ENCODE results near the gene PMPCA. TPM values are rescaled to one million over a fixed set of nuclear protein-coding genes. Genes with fewer than 3 reads are reported as not detected.

The PMPCA gene
- total and polyA plus RNA-seq, 2 of the 13 experiments (the other 11 are each of a cell fraction or from before 2014, with no cell fraction given), result 70.2 to 88.4 TPM

DNA sequence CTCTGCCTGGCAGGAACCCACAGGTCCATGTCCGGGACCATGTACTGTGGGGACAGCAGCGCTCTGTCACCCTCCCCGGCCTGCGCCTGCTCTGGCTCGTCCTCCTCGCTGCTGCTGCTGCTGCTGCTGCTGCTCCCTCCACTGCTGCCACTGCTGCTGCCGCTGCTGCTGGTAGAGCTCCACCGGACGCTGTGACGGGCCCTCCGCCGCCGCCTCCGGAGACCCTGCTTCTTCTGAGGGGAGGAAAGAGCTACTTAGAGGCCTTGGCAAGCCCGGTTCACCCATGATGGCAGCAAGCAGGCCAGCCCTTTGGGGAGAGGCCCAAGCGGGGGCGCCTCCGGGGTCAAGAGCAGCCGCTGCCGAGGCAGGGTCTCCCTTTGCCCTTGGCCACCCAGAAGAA, 27.0 kb upstream of the PMPCA start (continued):
- TF ChIP-seq, protein P1, sequence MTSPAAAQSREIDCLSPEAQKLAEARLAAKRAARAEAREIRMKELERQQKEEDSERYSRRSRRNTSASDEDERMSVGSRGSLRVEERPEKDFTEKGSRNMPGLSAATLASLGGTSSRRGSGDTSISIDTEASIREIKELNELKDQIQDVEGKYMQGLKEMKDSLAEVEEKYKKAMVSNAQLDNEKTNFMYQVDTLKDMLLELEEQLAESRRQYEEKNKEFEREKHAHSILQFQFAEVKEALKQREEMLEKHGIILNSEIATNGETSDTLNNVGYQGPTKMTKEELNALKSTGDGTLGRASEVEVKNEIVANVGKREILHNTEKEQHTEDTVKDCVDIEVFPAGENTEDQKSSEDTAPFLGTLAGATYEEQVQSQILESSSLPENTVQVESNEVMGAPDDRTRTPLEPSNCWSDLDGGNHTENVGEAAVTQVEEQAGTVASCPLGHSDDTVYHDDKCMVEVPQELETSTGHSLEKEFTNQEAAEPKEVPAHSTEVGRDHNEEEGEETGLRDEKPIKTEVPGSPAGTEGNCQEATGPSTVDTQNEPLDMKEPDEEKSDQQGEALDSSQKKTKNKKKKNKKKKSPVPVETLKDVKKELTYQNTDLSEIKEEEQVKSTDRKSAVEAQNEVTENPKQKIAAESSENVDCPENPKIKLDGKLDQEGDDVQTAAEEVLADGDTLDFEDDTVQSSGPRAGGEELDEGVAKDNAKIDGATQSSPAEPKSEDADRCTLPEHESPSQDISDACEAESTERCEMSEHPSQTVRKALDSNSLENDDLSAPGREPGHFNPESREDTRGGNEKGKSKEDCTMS (CRISPR knock-in tag; conservative IDR thresholded peaks at IDR 0.05), result no peak
- TF ChIP-seq TAF1 (CRISPR knock-in tag; IDR thresholded peaks at IDR 0.05) (no peak), ZFP37 (CRISPR knock-in tag; IDR thresholded peaks at IDR 0.05; ENCODE audit: borderline replicate concordance) (no peak), NFE2L2 (IDR thresholded peaks at IDR 0.05; ENCODE audit: low read length) (no peak), KLF12 (CRISPR knock-in tag; IDR thresholded peaks at IDR 0.05; ENCODE audit: borderline replicate concordance) (no peak)

DNA sequence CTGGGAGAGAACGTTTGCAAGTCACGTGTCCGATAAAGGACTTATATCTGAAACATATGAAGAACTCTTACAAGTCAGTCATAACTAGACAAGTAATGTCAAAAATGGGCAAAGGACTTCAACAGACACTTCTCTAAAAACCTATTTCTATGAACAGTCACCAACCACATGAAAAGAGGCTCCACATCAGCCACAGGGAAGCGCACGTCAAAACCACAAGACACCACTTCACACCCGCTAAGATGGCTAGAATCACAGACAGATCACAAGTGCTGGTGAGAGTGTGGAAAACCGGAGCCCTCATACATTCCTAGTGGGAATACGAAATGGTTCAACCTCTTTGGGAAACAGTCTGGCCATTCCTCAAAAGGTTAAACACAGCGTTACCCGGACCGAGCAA, 25.4 kb upstream of the PMPCA start:
- no TSS peak for BruUV-seq (replicated peaks)
- Histone ChIP-seq H3K4me1 (ENCODE audit: insufficient read depth, low read length) (no peaks in the 10 kb centered on the region), H4K20me1 (ENCODE audit: insufficient read depth, low read length) (no peaks in the 10 kb centered on the region), H3K9me3 (ENCODE audit: low read length) (no peaks in the 10 kb centered on the region), H3K4me2 (ENCODE audit: low read depth, low read length) (no peak overlapping the region), H3K9ac (ENCODE audit: insufficient read depth, low read depth, low read length) (no peak overlapping the region), H3K36me3 (replicated peaks in 1 of 2; ENCODE audit: control insufficient read depth in 1 of 2, insufficient read depth in 2 of 2, low read length in 2 of 2) (peaks cover 29 to 69% of the 10 kb centered on the region in 2 experiments; a peak in 4 of 5 replicates), H3K79me2 (ENCODE audit: insufficient read depth, low read length) (no peaks in the 10 kb centered on the region), H3K27ac (ENCODE audit: extremely low read length, insufficient read depth, low read length) (no peak overlapping the region), H3K27me3 (ENCODE audit: control insufficient read depth in 1 of 2, insufficient read depth in 2 of 2, low read length in 2 of 2) (no peaks in the 10 kb centered on the region), H2AFZ (ENCODE audit: low read length) (no peak overlapping the region), H3K4me3 (replicated peaks in 1 of 3; ENCODE audit: insufficient read depth in 1 of 3, low read depth in 2 of 3, low read length in 3 of 3) (no peak overlapping the region)
- no peak for ATAC-seq
- no peak for FAIRE-seq
- in situ Hi-C loops (cut with HindIII; ENCODE audit: extremely low pct_ligation_motif_present, low pct_unique_long_range_greater_than_20kb), result no loop called here
- 93% methylated on average over 11 of the region's 11 CpGs for WGBS (ENCODE audit: low lambda C conversion rate)
- no peak for DNase-seq (ENCODE audit: low spot score)
- POLR2A ChIA-PET, result no interaction called here
- intact Hi-C loops (cut with micrococcal nuclease; ENCODE audit: unreplicated experiment), result no loop called here
- CTCF ChIA-PET (ENCODE audit: low intra/inter-chr PET ratio, low total read pairs), result no interaction called here
- TF ChIP-seq ZNF337 (CRISPR knock-in tag; IDR thresholded peaks at IDR 0.05; ENCODE audit: borderline replicate concordance, low read depth) (no peak), ZNF225 (CRISPR knock-in tag; IDR thresholded peaks at IDR 0.05) (no peak), HMGA1 (CRISPR knock-in tag; conservative IDR thresholded peaks at IDR 0.05) (no peak), ZNF557 (CRISPR knock-in tag; IDR thresholded peaks at IDR 0.05) (no peak), TBL1XR1 (IDR thresholded peaks at IDR 0.05; ENCODE audit: borderline replicate concordance, low read length, partially characterized antibody) (no peak), SOX6 (IDR thresholded peaks at IDR 0.05) (no peak), SOX6 (CRISPR knock-in tag; IDR thresholded peaks at IDR 0.05) (no peak), SRY (CRISPR knock-in tag; IDR thresholded peaks at IDR 0.05) (no peak), ZNF230 (CRISPR knock-in tag; IDR thresholded peaks at IDR 0.05) (no peak), ZNF441 (CRISPR knock-in tag; IDR thresholded peaks at IDR 0.05; ENCODE audit: borderline replicate concordance) (no peak)
- TF ChIP-seq, protein P2, sequence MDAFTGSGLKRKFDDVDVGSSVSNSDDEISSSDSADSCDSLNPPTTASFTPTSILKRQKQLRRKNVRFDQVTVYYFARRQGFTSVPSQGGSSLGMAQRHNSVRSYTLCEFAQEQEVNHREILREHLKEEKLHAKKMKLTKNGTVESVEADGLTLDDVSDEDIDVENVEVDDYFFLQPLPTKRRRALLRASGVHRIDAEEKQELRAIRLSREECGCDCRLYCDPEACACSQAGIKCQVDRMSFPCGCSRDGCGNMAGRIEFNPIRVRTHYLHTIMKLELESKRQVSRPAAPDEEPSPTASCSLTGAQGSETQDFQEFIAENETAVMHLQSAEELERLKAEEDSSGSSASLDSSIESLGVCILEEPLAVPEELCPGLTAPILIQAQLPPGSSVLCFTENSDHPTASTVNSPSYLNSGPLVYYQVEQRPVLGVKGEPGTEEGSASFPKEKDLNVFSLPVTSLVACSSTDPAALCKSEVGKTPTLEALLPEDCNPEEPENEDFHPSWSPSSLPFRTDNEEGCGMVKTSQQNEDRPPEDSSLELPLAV (CRISPR knock-in tag; conservative IDR thresholded peaks at IDR 0.05; ENCODE audit: low read depth), result no peak
- TF ChIP-seq, protein P3, sequence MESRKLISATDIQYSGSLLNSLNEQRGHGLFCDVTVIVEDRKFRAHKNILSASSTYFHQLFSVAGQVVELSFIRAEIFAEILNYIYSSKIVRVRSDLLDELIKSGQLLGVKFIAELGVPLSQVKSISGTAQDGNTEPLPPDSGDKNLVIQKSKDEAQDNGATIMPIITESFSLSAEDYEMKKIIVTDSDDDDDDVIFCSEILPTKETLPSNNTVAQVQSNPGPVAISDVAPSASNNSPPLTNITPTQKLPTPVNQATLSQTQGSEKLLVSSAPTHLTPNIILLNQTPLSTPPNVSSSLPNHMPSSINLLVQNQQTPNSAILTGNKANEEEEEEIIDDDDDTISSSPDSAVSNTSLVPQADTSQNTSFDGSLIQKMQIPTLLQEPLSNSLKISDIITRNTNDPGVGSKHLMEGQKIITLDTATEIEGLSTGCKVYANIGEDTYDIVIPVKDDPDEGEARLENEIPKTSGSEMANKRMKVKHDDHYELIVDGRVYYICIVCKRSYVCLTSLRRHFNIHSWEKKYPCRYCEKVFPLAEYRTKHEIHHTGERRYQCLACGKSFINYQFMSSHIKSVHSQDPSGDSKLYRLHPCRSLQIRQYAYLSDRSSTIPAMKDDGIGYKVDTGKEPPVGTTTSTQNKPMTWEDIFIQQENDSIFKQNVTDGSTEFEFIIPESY (CRISPR knock-in tag; IDR thresholded peaks at IDR 0.05), result no peak
- TF ChIP-seq, protein P4, sequence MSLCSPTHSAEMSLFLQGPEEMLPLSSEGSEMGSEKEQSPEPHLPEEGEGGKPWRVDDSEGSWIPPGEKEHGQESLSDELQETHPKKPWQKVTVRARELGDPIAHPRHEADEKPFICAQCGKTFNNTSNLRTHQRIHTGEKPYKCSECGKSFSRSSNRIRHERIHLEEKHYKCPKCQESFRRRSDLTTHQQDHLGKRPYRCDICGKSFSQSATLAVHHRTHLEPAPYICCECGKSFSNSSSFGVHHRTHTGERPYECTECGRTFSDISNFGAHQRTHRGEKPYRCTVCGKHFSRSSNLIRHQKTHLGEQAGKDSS (CRISPR knock-in tag; IDR thresholded peaks at IDR 0.05; ENCODE audit: borderline replicate concordance, low read depth), result no peak

Measured in HepG2 (cell line).